Measurements from ENCODE around the gene RBFOX2.

Gene RBFOX2

DNA sequence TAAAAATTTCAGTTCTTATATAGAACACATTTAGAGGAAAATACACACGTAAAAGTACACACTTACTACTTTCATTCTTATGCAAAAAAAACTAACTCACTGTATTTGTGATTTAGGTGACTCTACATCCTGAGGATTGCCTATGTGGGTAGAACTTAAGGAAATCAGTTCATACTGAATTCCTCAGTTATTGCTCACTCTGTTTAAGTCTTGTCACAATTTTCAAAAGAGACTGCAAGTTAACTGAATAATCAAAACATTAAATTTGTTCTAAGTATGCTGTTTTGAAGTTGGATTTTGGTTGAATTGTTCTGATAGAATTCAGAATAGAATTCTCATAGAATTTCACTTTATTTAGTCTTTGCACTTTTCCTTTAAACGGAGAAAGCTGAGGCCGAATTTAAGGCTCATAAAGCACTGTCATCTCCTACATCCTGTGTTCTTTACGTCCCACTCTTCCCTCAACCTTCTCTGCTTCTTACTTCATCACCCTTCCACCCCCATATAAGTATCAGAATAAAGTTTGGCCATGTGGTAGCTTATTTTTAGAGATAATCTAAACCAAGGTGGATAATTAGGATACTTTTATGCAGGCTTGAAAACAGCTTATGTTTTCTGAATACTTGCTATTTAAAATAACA lies 251.2 kb downstream of the RBFOX2 start:
- no peak for TF ChIP-seq FOXM1 (IDR thresholded peaks at IDR 0.05; ENCODE audit: borderline replicate concordance, low read depth)
- no peak for TF ChIP-seq EGR1 (IDR thresholded peaks at IDR 0.05)
- TF ChIP-seq TCF12 (IDR thresholded peaks at IDR 0.05; ENCODE audit: low read depth) = no peak
- no peak for TF ChIP-seq CEBPB (IDR thresholded peaks at IDR 0.05)
- TF ChIP-seq, protein P1, sequence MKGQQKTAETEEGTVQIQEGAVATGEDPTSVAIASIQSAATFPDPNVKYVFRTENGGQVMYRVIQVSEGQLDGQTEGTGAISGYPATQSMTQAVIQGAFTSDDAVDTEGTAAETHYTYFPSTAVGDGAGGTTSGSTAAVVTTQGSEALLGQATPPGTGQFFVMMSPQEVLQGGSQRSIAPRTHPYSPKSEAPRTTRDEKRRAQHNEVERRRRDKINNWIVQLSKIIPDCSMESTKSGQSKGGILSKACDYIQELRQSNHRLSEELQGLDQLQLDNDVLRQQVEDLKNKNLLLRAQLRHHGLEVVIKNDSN (IDR thresholded peaks at IDR 0.05) = no peak
- TF ChIP-seq MAX (IDR thresholded peaks at IDR 0.05) = no peak
- no peak for TF ChIP-seq EP300 (IDR thresholded peaks at IDR 0.05; ENCODE audit: borderline replicate concordance)
- TF ChIP-seq RAD21 (IDR thresholded peaks at IDR 0.05; ENCODE audit: low read depth) = no peak

GRCh38 chr22:35775339-35775738 lies 253.3 kb downstream of the RBFOX2 start:
- TF ChIP-seq, protein P1 (IDR thresholded peaks at IDR 0.05) = no peak
- TF ChIP-seq TEAD4 (IDR thresholded peaks at IDR 0.05) = no peak
- no peak for TF ChIP-seq FOXM1 (IDR thresholded peaks at IDR 0.05; ENCODE audit: borderline replicate concordance, low read depth)
- no peak for TF ChIP-seq YY1 (IDR thresholded peaks at IDR 0.05; ENCODE audit: low read depth)
- TF ChIP-seq TCF12 (IDR thresholded peaks at IDR 0.05; ENCODE audit: low read depth) = no peak
- TF ChIP-seq TAF1 (IDR thresholded peaks at IDR 0.05; ENCODE audit: low read depth) = no peak
- TF ChIP-seq EP300 (IDR thresholded peaks at IDR 0.05; ENCODE audit: borderline replicate concordance) = no peak
- TF ChIP-seq CEBPB (IDR thresholded peaks at IDR 0.05) = no peak
- no peak for TF ChIP-seq NFIC (IDR thresholded peaks at IDR 0.05)
- TF ChIP-seq EGR1 (IDR thresholded peaks at IDR 0.05) = no peak
- no peak for TF ChIP-seq RAD21 (IDR thresholded peaks at IDR 0.05; ENCODE audit: low read depth)
- TF ChIP-seq CREB1 (IDR thresholded peaks at IDR 0.05; ENCODE audit: low read depth) = no peak
- no peak for TF ChIP-seq ZBTB7A (IDR thresholded peaks at IDR 0.05; ENCODE audit: low read depth)
- TF ChIP-seq MAX (IDR thresholded peaks at IDR 0.05) = no peak
- TF ChIP-seq, protein P2, sequence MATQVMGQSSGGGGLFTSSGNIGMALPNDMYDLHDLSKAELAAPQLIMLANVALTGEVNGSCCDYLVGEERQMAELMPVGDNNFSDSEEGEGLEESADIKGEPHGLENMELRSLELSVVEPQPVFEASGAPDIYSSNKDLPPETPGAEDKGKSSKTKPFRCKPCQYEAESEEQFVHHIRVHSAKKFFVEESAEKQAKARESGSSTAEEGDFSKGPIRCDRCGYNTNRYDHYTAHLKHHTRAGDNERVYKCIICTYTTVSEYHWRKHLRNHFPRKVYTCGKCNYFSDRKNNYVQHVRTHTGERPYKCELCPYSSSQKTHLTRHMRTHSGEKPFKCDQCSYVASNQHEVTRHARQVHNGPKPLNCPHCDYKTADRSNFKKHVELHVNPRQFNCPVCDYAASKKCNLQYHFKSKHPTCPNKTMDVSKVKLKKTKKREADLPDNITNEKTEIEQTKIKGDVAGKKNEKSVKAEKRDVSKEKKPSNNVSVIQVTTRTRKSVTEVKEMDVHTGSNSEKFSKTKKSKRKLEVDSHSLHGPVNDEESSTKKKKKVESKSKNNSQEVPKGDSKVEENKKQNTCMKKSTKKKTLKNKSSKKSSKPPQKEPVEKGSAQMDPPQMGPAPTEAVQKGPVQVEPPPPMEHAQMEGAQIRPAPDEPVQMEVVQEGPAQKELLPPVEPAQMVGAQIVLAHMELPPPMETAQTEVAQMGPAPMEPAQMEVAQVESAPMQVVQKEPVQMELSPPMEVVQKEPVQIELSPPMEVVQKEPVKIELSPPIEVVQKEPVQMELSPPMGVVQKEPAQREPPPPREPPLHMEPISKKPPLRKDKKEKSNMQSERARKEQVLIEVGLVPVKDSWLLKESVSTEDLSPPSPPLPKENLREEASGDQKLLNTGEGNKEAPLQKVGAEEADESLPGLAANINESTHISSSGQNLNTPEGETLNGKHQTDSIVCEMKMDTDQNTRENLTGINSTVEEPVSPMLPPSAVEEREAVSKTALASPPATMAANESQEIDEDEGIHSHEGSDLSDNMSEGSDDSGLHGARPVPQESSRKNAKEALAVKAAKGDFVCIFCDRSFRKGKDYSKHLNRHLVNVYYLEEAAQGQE (IDR thresholded peaks at IDR 0.05; ENCODE audit: low read depth) = no peak

DNA sequence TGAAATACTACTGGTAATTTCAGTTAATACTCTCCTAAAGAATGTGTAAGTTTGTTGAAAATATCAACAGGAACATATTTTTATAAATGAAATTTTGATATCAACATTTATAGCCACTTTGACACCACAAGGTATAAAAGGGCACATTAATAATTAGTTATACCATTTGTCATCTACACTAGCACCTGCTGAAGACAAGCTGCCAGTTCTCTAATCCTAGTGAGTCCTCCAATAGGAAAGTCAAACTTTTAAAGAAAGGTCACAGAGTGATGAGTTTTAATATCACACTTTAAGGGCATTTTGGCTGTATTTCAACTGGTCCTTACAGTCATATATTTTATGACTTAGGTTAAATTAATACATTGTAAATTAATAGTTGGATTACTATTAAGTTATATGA lies 258.6 kb downstream of the RBFOX2 start:
- TF ChIP-seq EP300 (IDR thresholded peaks at IDR 0.05; ENCODE audit: borderline replicate concordance) = no peak

- TF ChIP-seq, protein P1 (IDR thresholded peaks at IDR 0.05) = no peak
- TF ChIP-seq RAD21 (IDR thresholded peaks at IDR 0.05; ENCODE audit: low read depth) = no peak
- TF ChIP-seq EP300 (IDR thresholded peaks at IDR 0.05; ENCODE audit: borderline replicate concordance) = no peak
Measured at GRCh38 chr22:35766654-35767580, 261.7 kb downstream of the RBFOX2 start.

GRCh38 chr22:35761037-35761436 lies 267.6 kb downstream of the RBFOX2 start:
- no peak for TF ChIP-seq CEBPB (IDR thresholded peaks at IDR 0.05)
- TF ChIP-seq RAD21 (IDR thresholded peaks at IDR 0.05; ENCODE audit: low read depth) = peak; percentile 47

DNA sequence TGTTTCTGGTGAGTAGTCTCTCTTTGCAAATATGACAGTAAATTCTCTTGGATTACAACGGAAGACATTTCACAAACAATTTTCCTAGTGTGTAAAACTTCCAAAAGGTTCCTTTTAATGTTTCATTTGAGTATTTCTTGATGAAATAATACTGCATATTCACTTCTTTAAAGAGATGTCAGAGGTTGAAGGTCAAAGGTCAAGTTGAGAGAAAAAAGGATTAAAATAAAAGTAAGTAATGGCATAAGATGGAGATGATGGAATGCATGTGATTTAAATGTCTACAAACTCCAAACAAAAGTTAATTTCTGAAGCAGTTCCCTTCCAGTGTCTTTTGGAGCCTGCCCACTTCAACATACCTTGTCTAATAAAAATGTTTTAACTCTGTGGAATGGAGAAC lies 270.2 kb downstream of the RBFOX2 start:
- TF ChIP-seq ZBTB7A (IDR thresholded peaks at IDR 0.05; ENCODE audit: low read depth) (no peak), YY1 (IDR thresholded peaks at IDR 0.05; ENCODE audit: low read depth) (no peak), TCF12 (IDR thresholded peaks at IDR 0.05; ENCODE audit: low read depth) (no peak), CREB1 (IDR thresholded peaks at IDR 0.05; ENCODE audit: low read depth) (no peak), EGR1 (IDR thresholded peaks at IDR 0.05) (no peak), CEBPB (IDR thresholded peaks at IDR 0.05) (no peak), RAD21 (IDR thresholded peaks at IDR 0.05; ENCODE audit: low read depth) (no peak)
- TF ChIP-seq, protein P1 (IDR thresholded peaks at IDR 0.05) = no peak

DNA sequence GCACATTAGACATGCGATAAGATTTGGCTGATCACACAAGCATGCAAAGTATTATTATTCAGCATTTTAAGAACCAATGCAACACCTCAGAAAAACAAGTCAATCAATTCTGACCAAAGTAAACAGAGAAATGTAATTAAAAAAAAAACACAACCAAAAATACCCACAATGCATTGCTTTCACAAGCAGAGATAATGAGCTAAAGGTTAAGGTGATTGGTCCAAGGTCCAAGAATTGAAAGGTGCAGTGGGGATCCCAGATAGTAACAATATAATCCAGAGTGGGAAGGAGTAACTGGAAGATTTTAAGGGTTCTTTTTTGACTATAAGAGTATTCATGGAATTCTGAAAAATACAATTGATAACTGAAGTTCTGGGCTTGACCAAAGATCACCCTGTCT lies 271.9 kb downstream of the RBFOX2 start:
- TF ChIP-seq EGR1 (IDR thresholded peaks at IDR 0.05) = no peak

Data from Ishikawa (cell line).